SK-N-SH (cell line): ENCODE measurements around the gene PRKACA. TPM values are rescaled to one million over a fixed set of nuclear protein-coding genes. Genes with fewer than 3 reads are reported as not detected.

Experiments
- CTCF ChIA-PET: fragments of 300-600, 350-600 bp; formaldehyde crosslinking; extraction: SDS; loops from one replicate; lab custom pipeline; 2021; lab: Yijun Ruan, JAX
- POLR2A ChIA-PET: fragments of 350-600 bp; sonication (Branson Sonifier 250); formaldehyde crosslinking; extraction: SDS; loops from one replicate; lab custom pipeline; 2020; ENCODE audit warnings: antibody characterized with exemption, inconsistent platforms; lab: Yijun Ruan, JAX
- DNase-seq: peaks from one replicate; pipeline ENCODE4 v3.0.0; 2012
- H2AFZ ChIP-seq: fragments of 200-600 bp; sonication (generic); 2 replicates; pipeline ENCODE4 v1.8.1; 2016; ENCODE audit warnings: antibody characterized with exemption, mild to moderate bottlenecking, low read depth
- H3F3A ChIP-seq: fragments of 200-600 bp; sonication (generic); replicated peaks from 2 replicates; pipeline ENCODE3; 2016; ENCODE audit warnings: antibody characterized with exemption, mild to moderate bottlenecking; ENCODE audit not compliant: insufficient read depth
- H3K27ac ChIP-seq, 2 experiments: fragments of 200-500 bp in 1 of 2; fragments of 200-600 bp in 1 of 2; sonication (Bioruptor generic) in 1 of 2; sonication (generic), shearing (Covaris generic) in 1 of 2; 2 replicates each; pipeline versions ENCODE4 v1.5.1 to v1.6.1; 2014 to 2016; ENCODE audit warnings: low read depth in 2 of 2, inconsistent platforms in 1 of 2, low read length in 1 of 2, mild to moderate bottlenecking in 1 of 2, mixed read lengths in 1 of 2
- H3K27me3 ChIP-seq: fragments of 200-600 bp; sonication (generic), shearing (Covaris generic); 2 replicates; pipeline ENCODE4 v1.6.1; 2016; ENCODE audit warnings: mixed run types; ENCODE audit not compliant: insufficient read depth
- H3K36me3 ChIP-seq, 2 experiments: fragments of 200-500 bp in 1 of 2; fragments of 200-600 bp in 1 of 2; sonication (Bioruptor generic) in 1 of 2; sonication (generic) in 1 of 2; replicated peaks in 1 of 2; 2 replicates each; pipeline versions ENCODE3 to v1.5.1; 2014 to 2016; ENCODE audit warnings: low read length in 1 of 2, mild to moderate bottlenecking in 1 of 2; ENCODE audit not compliant: insufficient read depth in 2 of 2, control insufficient read depth in 1 of 2
- H3K4me1 ChIP-seq, 2 experiments: fragments of 200-500 bp in 1 of 2; fragments of 200-600 bp in 1 of 2; sonication (Bioruptor generic) in 1 of 2; sonication (generic), shearing (Covaris generic) in 1 of 2; 2 replicates each; pipeline versions ENCODE4 v1.5.1 to v1.6.1; 2014 to 2016; ENCODE audit warnings: low read depth in 1 of 2, low read length in 1 of 2, mixed run types in 1 of 2; ENCODE audit not compliant: insufficient read depth in 2 of 2, control insufficient read depth in 1 of 2
- H3K4me2 ChIP-seq: fragments of 200-600 bp; sonication (generic), shearing (Covaris generic); 2 replicates; pipeline ENCODE4 v1.6.1; 2017; ENCODE audit warnings: mixed run types
- H3K4me3 ChIP-seq, 2 experiments: fragments of 200-500 bp in 1 of 2; fragments of 200-600 bp in 1 of 2; sonication (Bioruptor generic) in 1 of 2; sonication (generic), shearing (Covaris generic) in 1 of 2; 2 replicates each; pipeline versions ENCODE4 v1.5.1 to v1.8.1; 2014 to 2016; ENCODE audit warnings: low read depth in 2 of 2, inconsistent platforms in 1 of 2, low read length in 1 of 2, mild to moderate bottlenecking in 1 of 2, mixed read lengths in 1 of 2, moderate library complexity in 1 of 2
- H3K79me2 ChIP-seq: fragments of 200-600 bp; sonication (generic); 2 replicates; pipeline ENCODE4 v1.8.1; 2017; ENCODE audit warnings: mild to moderate bottlenecking; ENCODE audit not compliant: insufficient read depth
- H3K9ac ChIP-seq: fragments of 200-600 bp; sonication (generic); 2 replicates; pipeline ENCODE4 v1.6.1; 2017; ENCODE audit warnings: mixed run types
- H3K9me2 ChIP-seq: fragments of 200-600 bp; sonication (generic); 2 replicates; pipeline ENCODE4 v1.6.1; 2017; ENCODE audit warnings: mixed run types
- H3K9me3 ChIP-seq: fragments of 200-600 bp; sonication (generic); 2 replicates; pipeline ENCODE4 v1.6.1; 2017; ENCODE audit warnings: mixed run types, mild to moderate bottlenecking, moderate library complexity
- H4K20me1 ChIP-seq: fragments of 200-600 bp; sonication (generic); 2 replicates; pipeline ENCODE4 v1.6.1; 2017; ENCODE audit warnings: mild to moderate bottlenecking, mixed run types; ENCODE audit not compliant: insufficient read depth
- CHD2 ChIP-seq: fragments of 150-350 bp; IDR thresholded peaks from 2 replicates; pipeline ENCODE4 v1.6.1; 2018; ENCODE audit warnings: low read length; ENCODE audit not compliant: partially characterized antibody
- EZH2phosphoT487 ChIP-seq: fragments of 200-600 bp; sonication (generic); IDR thresholded peaks from 2 replicates; pipeline ENCODE4 v1.6.1; 2017; ENCODE audit warnings: low read depth, mixed run types, mild to moderate bottlenecking, antibody characterized with exemption, moderate library complexity, borderline replicate concordance
- FOSL2 ChIP-seq: IDR thresholded peaks from 2 replicates; pipeline ENCODE4 v1.4.0; 2012; ENCODE audit warnings: low read depth, mild to moderate bottlenecking, moderate library complexity, borderline replicate concordance
- FOXJ3 ChIP-seq: sonication (generic); formaldehyde crosslinking; IDR thresholded peaks from 2 replicates; pipeline ENCODE4 v1.5.1; 2020; ENCODE audit warnings: mild to moderate bottlenecking, missing genetic modification reagents
- GABPA ChIP-seq: IDR thresholded peaks from 2 replicates; pipeline ENCODE4 v1.4.0; 2012; ENCODE audit warnings: low read depth, mild to moderate bottlenecking
- MAX ChIP-seq: IDR thresholded peaks from 2 replicates; pipeline ENCODE4 v1.4.0; 2012; ENCODE audit warnings: low read depth
- MEF2A ChIP-seq: IDR thresholded peaks from 2 replicates; pipeline ENCODE4 v1.4.0; 2012; ENCODE audit warnings: low read depth, borderline replicate concordance
- MXI1 ChIP-seq: IDR thresholded peaks from 2 replicates; pipeline ENCODE4 v1.6.1; 2012; ENCODE audit warnings: mild to moderate bottlenecking, low read depth, low read length, improper control_type of control experiment
- NRF1 ChIP-seq: IDR thresholded peaks from 2 replicates; pipeline ENCODE4 v1.6.1; 2012; ENCODE audit warnings: low read depth, mild to moderate bottlenecking, low read length
- POLR2AphosphoS5 ChIP-seq: IDR thresholded peaks from 2 replicates; pipeline ENCODE4 v1.6.1; 2012; ENCODE audit warnings: low read depth, low read length
- RAD21 ChIP-seq: IDR thresholded peaks from 2 replicates; pipeline ENCODE4 v1.6.1; 2012; ENCODE audit warnings: mild to moderate bottlenecking, low read length
- RCOR1 ChIP-seq: fragments of 150-350 bp; IDR thresholded peaks from 2 replicates; pipeline ENCODE4 v1.6.1; 2017; ENCODE audit warnings: antibody characterized with exemption, low read length
- REST ChIP-seq: IDR thresholded peaks from 2 replicates; pipeline ENCODE4 v1.6.1; 2012; ENCODE audit warnings: mild to moderate bottlenecking, low read depth, low read length, moderate library complexity
- RFX5 ChIP-seq: IDR thresholded peaks from 2 replicates; pipeline ENCODE4 v1.6.1; 2012; ENCODE audit warnings: mild to moderate bottlenecking, improper control_type of control experiment, low read length
- RXRA ChIP-seq: IDR thresholded peaks from 2 replicates; pipeline ENCODE4 v1.4.0; 2012; ENCODE audit warnings: low read depth, mild to moderate bottlenecking, borderline replicate concordance
- SIN3A ChIP-seq: IDR thresholded peaks from 2 replicates; pipeline ENCODE4 v1.6.1; 2012; ENCODE audit warnings: low read depth, mild to moderate bottlenecking, low read length, moderate library complexity, borderline replicate concordance
- TCF12 ChIP-seq: IDR thresholded peaks from 2 replicates; pipeline ENCODE4 v1.4.0; 2012
- TEAD4 ChIP-seq: IDR thresholded peaks from 2 replicates; pipeline ENCODE4 v1.4.0; 2012; ENCODE audit warnings: mild to moderate bottlenecking, borderline replicate concordance; ENCODE audit not compliant: insufficient read depth
- YY1 ChIP-seq: IDR thresholded peaks from 2 replicates; pipeline ENCODE4 v1.4.0; 2012; ENCODE audit warnings: low read depth, mild to moderate bottlenecking
- WGBS: methylation state at CpG from one replicate; pipeline ENCODE4 v1.1.6; 2017; ENCODE audit warnings: low lambda C conversion rate; 5-methylcytosine and 5-hydroxymethylcytosine counted together
- polyA plus RNA-seq, 3 experiments: library from polyadenylated mRNA; depleted of rRNA; stranded (reverse); fragments of >200 nt; gene quantifications; 2 replicates each; pipeline ENCODE4 v1.2.3, GENCODE V29; 2012

The PRKACA gene
- polyA plus RNA-seq, 1 of the 3 experiments (the other 2 are of a cell fraction) = 48.4 TPM

GRCh38 chr19:14102756-14103155 is 14.8 kb downstream of the PRKACA start:
- ChIA-PET CTCF (interaction anchor here (0.9 to 1.8 kb wide), 5 partner anchors 12 to 44 kb away, joined by 3 to 9 read pairs (median 5); partner anchors contain the start of gene MISP3), POLR2A (no interaction called here)
- no peaks in the 10 kb centered on the region for H3F3A ChIP-seq
- H2AFZ ChIP-seq = no peak overlapping the region
- H3K27ac ChIP-seq = no peak overlapping the region
- no peaks in the 10 kb centered on the region for H4K20me1 ChIP-seq
- DNase-seq = no peak
- TF ChIP-seq GABPA = no peak
- TF ChIP-seq RCOR1 = no peak
- TF ChIP-seq TCF12 = no peak
- TF ChIP-seq REST = no peak
- TF ChIP-seq SIN3A = no peak
- TF ChIP-seq NRF1 = no peak
- TF ChIP-seq RAD21 = no peak
- no peak for TF ChIP-seq FOXJ3 (CRISPR knock-in tag)
- no peak for TF ChIP-seq EZH2phosphoT487
- H3K9me3 ChIP-seq = no peaks in the 10 kb centered on the region
- no peak overlapping the region for H3K4me2 ChIP-seq
- no peaks in the 10 kb centered on the region for H3K9me2 ChIP-seq
- peaks cover 7 to 10% of the 10 kb centered on the region in 2 experiments for H3K36me3 ChIP-seq
- no peaks in the 10 kb centered on the region for H3K79me2 ChIP-seq
- 96% methylated on average over 6 of the region's 10 CpGs for WGBS
- no peak overlapping the region for H3K9ac ChIP-seq
- no peak overlapping the region for H3K4me3 ChIP-seq
- H3K27me3 ChIP-seq = no peaks in the 10 kb centered on the region
- H3K4me1 ChIP-seq = no peaks in the 10 kb centered on the region

- no peaks in the 10 kb centered on the region for H3K4me1 ChIP-seq
- no peaks in the 10 kb centered on the region for H3F3A ChIP-seq
- POLR2A ChIA-PET = no interaction called here
- no peaks in the 10 kb centered on the region for H3K27me3 ChIP-seq
- DNase-seq = no peak
- H3K4me3 ChIP-seq = no peak overlapping the region
- no peak overlapping the region for H3K4me2 ChIP-seq
- no peaks in the 10 kb centered on the region for H3K79me2 ChIP-seq
- H2AFZ ChIP-seq = no peak overlapping the region
- H3K36me3 ChIP-seq = peaks cover 7 to 14% of the 10 kb centered on the region in 2 experiments
- CTCF ChIA-PET = interaction anchor here (0.9 to 1.8 kb wide), 5 partner anchors 12 to 45 kb away, joined by 3 to 9 read pairs (median 5); partner anchors contain the start of gene MISP3
- WGBS = 91% methylated on average over 10 of the region's 11 CpGs
- no peaks in the 10 kb centered on the region for H4K20me1 ChIP-seq
- no peak overlapping the region for H3K9ac ChIP-seq
- H3K9me2 ChIP-seq = no peaks in the 10 kb centered on the region
- H3K27ac ChIP-seq = no peak overlapping the region
- H3K9me3 ChIP-seq = no peaks in the 10 kb centered on the region
- no peak for TF ChIP-seq EZH2phosphoT487
- no peak for TF ChIP-seq REST
- no peak for TF ChIP-seq YY1
- no peak for TF ChIP-seq MAX
- no peak for TF ChIP-seq CHD2
- TF ChIP-seq FOSL2 = no peak
- no peak for TF ChIP-seq RXRA
- no peak for TF ChIP-seq MEF2A
- TF ChIP-seq RCOR1 = no peak
- TF ChIP-seq MXI1 = no peak
- no peak for TF ChIP-seq POLR2AphosphoS5
- no peak for TF ChIP-seq TEAD4
- TF ChIP-seq RFX5 = no peak
- no peak for TF ChIP-seq RAD21
Observed at GRCh38 chr19:14102102-14102696, 15.4 kb downstream of the PRKACA start.
